GM03348 (cell line): ENCODE results near the gene PSMA2.

ENCODE experiments used
- DNase-seq: peaks from one replicate; pipeline ENCODE4 v3.0.0; 2012; ENCODE audit warnings: low spot score

Gene PSMA2

DNA sequence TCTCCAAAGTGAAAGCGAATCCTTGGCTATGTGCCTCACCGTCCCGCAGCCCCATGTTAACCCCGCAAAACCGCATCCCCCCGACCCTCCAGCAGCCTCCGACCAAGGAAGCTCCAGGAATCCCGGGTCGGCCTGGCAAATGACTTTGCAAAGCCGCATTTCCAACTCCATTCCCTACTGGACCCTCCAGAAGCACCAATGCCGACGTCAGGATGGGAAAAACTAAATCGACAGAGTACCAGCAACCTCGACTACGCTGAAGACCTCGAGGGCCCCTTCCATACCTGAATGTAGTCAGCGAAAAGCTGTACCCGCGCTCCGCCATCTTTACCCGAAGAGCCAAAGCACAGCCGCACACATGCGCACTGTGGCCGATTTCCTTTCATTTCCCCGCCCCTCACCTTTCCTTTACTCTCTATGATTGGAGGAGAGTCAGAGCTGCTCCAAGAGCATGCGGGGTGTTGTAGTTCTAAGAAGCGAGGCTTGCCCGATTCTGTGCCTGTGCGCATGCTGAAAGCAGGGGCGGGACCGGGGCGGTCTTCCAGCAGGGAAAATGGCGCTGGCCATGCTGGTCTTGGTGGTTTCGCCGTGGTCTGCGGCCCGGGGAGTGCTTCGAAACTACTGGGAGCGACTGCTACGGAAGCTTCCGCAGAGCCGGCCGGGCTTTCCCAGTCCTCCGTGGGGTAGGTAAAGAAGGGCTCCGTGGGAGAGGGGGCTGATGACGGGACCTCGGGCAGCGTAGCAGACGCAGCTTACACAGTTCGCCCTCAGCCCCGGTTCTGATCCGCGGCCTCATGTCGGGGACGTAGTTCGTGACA, at the start of gene PSMA2, which contains the start of gene MRPL32:
Gene PSMA2, minus strand, starts transcription at position 341 of the 818 bp plus-strand sequence. Its CDS starts 16 bp downstream, at position 325.
Gene MRPL32, plus strand, starts transcription at position 543 of the 818 bp plus-strand sequence. Its CDS starts 11 bp downstream, at position 554.
- DNase-seq: peak; percentile 98

DNA sequence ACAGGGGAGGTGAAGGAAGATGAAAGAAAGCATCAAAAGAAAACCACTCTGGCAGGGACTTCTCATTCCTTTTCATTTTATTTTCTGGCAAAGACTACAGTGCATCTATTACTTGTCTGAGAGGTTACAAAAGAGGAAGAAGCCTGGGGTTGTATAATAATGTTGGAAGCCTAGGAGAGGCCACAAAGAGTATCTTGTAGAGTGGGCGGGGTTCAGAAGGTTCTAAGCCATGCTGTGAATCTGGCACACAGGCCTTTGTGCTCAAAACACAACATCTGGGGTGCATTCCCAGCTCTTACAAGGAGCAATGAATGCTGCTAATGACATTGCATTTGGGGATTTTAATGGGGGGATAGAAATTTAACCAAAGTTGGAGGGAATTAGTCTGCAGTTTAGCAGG, 49.6 kb upstream of the PSMA2 start:
- no peak for DNase-seq

GRCh38 chr7:42980514-42980913, 48.5 kb upstream of the PSMA2 start:
- DNase-seq: no peak

- no peak for DNase-seq
Measured at GRCh38 chr7:42980084-42980483, 48.1 kb upstream of the PSMA2 start.

DNA sequence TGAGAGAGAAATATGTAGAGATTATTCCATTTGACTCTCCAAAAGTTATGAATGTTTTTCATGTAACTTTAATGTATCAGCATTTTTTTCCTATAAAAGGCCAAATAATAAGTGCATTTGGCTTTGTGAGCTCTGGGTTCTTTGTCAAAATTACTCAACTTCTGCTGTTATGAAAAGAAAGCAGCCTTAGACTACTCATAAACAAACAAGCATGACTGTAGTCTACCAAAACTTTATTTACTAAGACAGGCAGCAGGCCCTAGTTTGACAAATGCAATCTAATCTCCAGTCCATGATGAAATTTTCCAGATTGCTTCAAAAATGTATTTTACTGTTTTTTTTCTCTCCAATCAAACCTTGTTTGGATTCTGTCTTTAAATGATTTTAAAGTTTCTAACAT, 46.5 kb upstream of the PSMA2 start:
- no peak for DNase-seq

DNA sequence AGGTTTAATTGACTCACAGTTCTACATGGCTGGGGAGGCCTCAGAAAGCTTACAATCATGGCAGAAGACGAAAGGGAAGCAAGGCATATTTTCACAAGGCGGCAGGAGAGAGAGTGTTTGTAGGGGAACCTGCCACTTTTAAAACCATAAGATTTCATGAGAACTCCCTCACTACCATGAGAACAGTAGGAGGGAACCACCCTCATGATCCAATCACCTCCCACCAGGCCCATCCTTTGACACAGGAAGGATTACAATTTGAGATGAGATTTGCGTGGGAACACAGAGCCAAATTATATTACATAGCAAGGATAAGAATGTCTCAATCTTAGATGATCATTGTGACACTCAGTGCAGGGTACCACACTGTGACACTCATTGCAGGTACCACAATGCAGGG, 44.4 kb upstream of the PSMA2 start:
- DNase-seq: no peak

DNA sequence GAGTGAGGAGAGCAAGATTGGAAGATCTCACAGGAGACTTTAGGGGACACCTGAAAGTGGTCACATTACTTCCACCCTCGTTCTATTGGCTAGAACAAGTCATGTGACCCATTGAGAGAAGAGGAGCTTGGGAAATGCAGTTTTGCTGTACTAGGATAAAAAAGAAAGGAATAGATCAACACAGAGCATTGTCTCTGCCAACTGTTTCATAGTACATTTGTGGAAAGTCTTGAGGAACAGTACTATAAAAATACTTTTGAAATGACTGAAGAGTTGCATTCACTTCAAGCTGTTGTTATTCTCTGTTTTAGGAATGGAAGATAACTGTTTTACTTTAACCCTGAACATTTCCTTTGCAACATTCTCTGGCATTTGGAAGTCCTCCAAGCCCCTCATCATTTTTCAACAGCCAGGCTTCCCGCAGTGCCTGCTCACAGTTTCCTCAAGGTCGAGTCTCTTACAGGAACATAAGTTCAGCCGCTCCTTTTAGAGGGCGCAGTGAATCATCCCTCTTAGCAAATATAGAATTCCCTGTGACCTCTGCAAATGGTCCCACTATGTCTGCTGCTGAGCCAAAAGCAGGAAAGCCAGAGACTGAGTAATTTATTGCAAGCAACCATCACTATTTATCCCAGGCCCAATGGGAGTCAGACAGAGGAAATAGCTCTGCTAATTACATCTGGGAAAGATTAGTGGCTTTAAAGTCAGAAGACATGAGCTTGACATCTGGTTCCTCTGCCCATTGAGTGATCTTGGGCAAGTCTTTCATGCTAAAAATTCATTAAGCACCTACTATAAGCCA, 40.9 kb upstream of the PSMA2 start:
- peak; percentile 76 for DNase-seq

GRCh38 chr7:42967391-42967790, 35.4 kb upstream of the PSMA2 start:
- no peak for DNase-seq

DNA sequence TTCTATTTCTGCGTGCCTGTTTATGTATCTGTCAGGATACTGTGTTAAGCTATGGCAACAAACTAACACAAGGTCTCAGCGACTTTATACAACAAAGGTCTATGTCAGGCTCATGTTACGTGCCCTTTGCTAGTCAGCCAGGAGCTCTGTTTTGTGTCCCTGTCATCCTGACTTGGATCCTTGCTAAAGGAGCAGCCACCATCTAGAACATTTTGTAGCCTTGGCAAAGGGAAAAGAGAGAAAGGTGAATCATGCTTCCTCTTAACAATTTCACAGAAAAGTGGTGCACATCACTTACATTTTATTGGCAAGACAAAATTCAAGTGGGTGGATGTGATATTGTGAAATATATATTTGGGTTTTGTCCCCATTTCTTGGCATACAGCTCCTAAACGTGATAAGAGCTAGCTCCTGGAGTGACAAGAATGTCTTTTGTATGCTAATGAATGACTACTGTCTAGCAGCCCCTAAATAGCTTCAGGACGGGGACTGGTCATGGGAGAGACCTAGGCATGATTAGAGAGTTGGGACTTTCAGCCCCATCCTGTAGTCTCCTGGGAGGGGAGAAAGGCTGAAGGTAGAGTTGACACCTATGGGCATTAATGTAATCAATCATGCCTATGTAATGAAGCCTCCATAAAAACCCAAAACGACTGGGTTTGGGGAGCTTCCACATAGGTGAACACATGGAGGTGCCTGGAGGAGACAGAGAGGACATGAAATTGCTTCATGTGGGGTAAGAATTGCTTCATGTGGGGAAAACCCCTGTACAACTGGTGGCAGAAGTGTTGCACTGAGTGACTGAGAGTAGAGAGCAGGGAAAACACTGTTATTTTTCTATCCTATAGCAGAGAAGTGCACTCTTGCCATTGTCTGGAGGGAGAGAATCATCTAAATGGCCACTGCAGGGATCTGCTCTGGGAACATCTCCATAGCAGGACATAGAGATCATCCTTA, 33.2 kb upstream of the PSMA2 start:
- DNase-seq: no peak

- DNase-seq: no peak
Measured at GRCh38 chr7:42964293-42964692, 32.3 kb upstream of the PSMA2 start.

DNA sequence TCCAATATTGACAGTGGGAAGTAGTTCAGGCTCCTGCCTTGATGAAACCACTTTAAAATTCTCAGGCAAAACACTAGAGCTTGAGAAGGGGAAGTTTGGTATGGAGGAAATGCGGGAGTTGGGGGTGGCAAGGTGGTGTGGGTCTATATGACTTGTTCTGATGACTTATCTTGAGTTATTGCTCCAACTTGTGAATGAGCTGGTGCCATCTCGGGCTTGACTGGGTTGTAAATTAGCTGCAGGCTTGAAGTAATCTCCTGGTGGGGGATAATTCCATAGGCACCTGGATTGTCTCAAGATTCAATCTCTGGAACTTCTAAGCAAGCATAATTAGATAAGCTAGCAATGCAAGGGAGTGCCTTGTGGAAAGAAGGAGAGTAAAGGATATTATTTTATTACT, 29.2 kb upstream of the PSMA2 start:
- no peak for DNase-seq

GRCh38 chr7:42960762-42961161, 28.8 kb upstream of the PSMA2 start:
- DNase-seq: no peak

- DNase-seq: no peak
Measured at GRCh38 chr7:42959549-42959948, 27.6 kb upstream of the PSMA2 start.

- no peak for DNase-seq
Measured at GRCh38 chr7:42956062-42956461, 24.1 kb upstream of the PSMA2 start.

- no peak for DNase-seq
Measured at GRCh38 chr7:42953994-42954393, 22.0 kb upstream of the PSMA2 start.

- no peak for DNase-seq
Measured at GRCh38 chr7:42952328-42952727, 20.4 kb upstream of the PSMA2 start.

- no peak for DNase-seq
Measured at GRCh38 chr7:42950417-42950816, 18.4 kb upstream of the PSMA2 start.

- no peak for DNase-seq
Measured at GRCh38 chr7:42947521-42947920, 15.5 kb upstream of the PSMA2 start.

DNA sequence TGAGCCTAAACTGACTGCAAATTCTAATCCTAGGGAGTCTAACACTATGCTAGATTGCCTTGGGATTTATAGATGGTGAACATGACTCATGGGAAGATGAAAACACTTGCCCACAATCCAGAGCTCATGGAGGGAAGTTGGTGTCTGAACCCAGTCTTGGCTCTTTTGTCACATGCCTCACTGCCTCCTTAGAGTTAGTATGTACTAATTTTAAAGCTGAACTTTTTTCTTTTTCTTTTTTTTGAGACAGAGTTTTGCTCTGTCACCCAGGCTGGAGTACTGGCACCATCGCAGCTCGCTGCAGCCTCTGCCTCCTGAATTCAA, 14.6 kb upstream of the PSMA2 start:
- no peak for DNase-seq

- DNase-seq: no peak
Measured at GRCh38 chr7:42945821-42946626, 14.1 kb upstream of the PSMA2 start.
